ENCODE results near the gene PPT1. TPM values are rescaled to one million over a fixed set of nuclear protein-coding genes. Genes with fewer than 3 reads are reported as not detected.

Gene PPT1
- total RNA-seq, 1 donor from 2014 or later: 110 TPM

- H3K9me3 Mint-ChIP-seq: no peaks in the 10 kb centered on the region
- TF ChIP-seq EZH2 (IDR thresholded peaks at IDR 0.05) (no peak), CTCF (IDR thresholded peaks at IDR 0.05) (no peak), EZH2phosphoT487 (IDR thresholded peaks at IDR 0.05) (no peak)
Observed at GRCh38 chr1:40094466-40095110, 2.5 kb downstream of the PPT1 start.

DNA sequence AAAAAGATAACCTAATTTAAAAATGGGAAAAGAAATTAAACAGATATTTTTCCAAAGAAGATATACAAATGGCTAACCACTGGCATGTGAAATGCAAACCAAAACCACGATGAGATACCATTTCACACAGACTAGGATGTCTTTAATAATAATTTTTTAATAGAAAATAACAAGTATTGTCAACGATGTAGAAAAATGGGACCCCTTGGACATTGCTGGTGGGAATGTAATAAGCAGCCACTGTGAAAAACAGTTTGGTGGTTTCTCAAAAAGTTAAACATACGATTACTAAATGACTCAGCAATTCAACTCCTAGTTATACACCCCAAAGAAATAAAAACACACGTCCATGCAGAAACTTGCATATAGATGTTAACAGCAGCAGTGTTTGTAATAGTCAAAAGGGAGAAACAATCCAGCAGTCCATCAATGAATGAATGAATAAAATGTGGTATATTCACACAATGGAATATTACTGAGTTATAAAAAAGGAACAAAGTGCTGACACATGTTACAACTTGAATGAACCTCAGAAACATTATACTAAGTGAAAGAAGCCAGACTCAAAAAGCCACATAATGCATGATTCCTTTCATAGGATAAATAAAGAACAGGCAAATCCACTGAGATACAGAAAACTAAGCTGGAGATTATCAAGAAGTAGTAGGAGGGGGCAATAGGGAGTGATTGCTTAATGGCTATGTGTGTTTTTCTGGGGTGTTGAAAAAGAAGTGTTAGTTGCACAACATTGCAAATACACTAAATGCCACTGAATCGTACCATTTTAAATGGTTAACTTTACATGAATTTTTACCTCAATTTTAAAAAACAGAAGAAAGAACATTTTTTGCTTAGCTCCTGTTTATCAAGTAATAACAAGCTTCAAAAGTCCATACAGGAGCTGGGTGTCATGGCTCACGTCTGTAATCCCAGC lies 4.1 kb downstream of the PPT1 start:
- Mint-ChIP-seq H3K36me3 (peaks cover 10% of the 10 kb centered on the region), H3K9me3 (no peaks in the 10 kb centered on the region), H3K4me3 (no peak overlapping the region), H3K4me1 (peaks cover 17% of the 10 kb centered on the region), H3K27ac (no peak overlapping the region), H3K27me3 (ENCODE audit: insufficient read depth, low read depth) (no peaks in the 10 kb centered on the region)
- Histone ChIP-seq H3K9ac (no peak overlapping the region), H3K36me3 (peaks cover 19% of the 10 kb centered on the region), H3K27me3 (no peaks in the 10 kb centered on the region), H4K20me1 (ENCODE audit: low read depth) (no peaks in the 10 kb centered on the region), H3K4me1 (peaks cover 7% of the 10 kb centered on the region), H2AFZ (replicated peaks) (no peak overlapping the region), H3K4me2 (no peak overlapping the region), H3F3A (ENCODE audit: low read depth) (no peaks in the 10 kb centered on the region), H3K27ac (no peak overlapping the region), H3K9me3 (ENCODE audit: low read depth) (no peaks in the 10 kb centered on the region), H3K79me2 (ENCODE audit: low read depth) (peaks cover 30% of the 10 kb centered on the region), H3K4me3 (no peak overlapping the region)
- no peak for DNase-seq (ENCODE audit: low spot score)
- TF ChIP-seq EZH2phosphoT487 (IDR thresholded peaks at IDR 0.05): no peak
- no peak for TF ChIP-seq EZH2 (IDR thresholded peaks at IDR 0.05)
- TF ChIP-seq CTCF (IDR thresholded peaks at IDR 0.05): no peak

More at GRCh38 chr1:40094466-40095110, 2.5 kb downstream of the PPT1 start:
- Histone ChIP-seq H3K4me2 (no peak overlapping the region), H3K9me3 (ENCODE audit: low read depth) (no peaks in the 10 kb centered on the region), H3F3A (ENCODE audit: low read depth) (no peaks in the 10 kb centered on the region), H3K79me2 (ENCODE audit: low read depth) (peaks cover 30% of the 10 kb centered on the region), H4K20me1 (ENCODE audit: low read depth) (no peaks in the 10 kb centered on the region), H3K36me3 (peaks cover 13% of the 10 kb centered on the region), H3K4me1 (peaks cover 7% of the 10 kb centered on the region), H2AFZ (replicated peaks) (no peak overlapping the region), H3K27me3 (no peaks in the 10 kb centered on the region), H3K9ac (no peak overlapping the region), H3K27ac (no peak overlapping the region), H3K4me3 (no peak overlapping the region)
- Mint-ChIP-seq H3K4me3 (no peak overlapping the region), H3K36me3 (peaks cover 3% of the 10 kb centered on the region), H3K27me3 (ENCODE audit: insufficient read depth, low read depth) (no peaks in the 10 kb centered on the region), H3K27ac (no peak overlapping the region), H3K4me1 (peaks cover 17% of the 10 kb centered on the region)
- DNase-seq (ENCODE audit: low spot score): no peak

DNA sequence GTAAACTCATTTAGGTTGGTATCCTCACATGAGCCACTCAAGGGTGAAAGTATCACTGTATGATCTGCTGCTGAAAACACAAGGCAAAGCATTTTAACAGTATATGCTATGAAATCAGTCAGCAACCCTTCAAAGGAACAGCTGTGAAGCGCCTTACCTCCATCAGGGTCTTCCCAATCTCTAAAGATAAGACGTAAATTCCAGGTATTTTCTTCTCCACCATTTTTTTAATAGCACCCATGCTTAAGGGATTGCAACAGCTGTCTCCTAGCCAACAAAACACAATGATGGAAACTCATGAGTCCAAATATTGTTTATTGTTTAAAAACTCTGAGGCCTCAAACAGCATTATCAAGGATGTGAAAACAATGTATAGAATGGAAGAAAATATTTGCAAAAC lies 4.8 kb downstream of the PPT1 start:
- H4K20me1 ChIP-seq (ENCODE audit: low read depth): no peaks in the 10 kb centered on the region

More for the DNA sequence above, 4.8 kb downstream of the PPT1 start:
- no peak for TF ChIP-seq CTCF (IDR thresholded peaks at IDR 0.05)
- no peak for TF ChIP-seq EZH2phosphoT487 (IDR thresholded peaks at IDR 0.05)
- TF ChIP-seq EZH2 (IDR thresholded peaks at IDR 0.05): no peak
- H3K9me3 ChIP-seq (ENCODE audit: low read depth): no peaks in the 10 kb centered on the region
- peaks cover 7% of the 10 kb centered on the region for H3K4me1 ChIP-seq
- H3K9ac ChIP-seq: no peak overlapping the region
- H3K27ac ChIP-seq: no peak overlapping the region
- H3K4me2 ChIP-seq: no peak overlapping the region
- peaks cover 30% of the 10 kb centered on the region for H3K79me2 ChIP-seq (ENCODE audit: low read depth)
- no peaks in the 10 kb centered on the region for H3K27me3 ChIP-seq
- Mint-ChIP-seq H3K27ac (no peak overlapping the region), H3K27me3 (ENCODE audit: insufficient read depth, low read depth) (no peaks in the 10 kb centered on the region), H3K4me1 (peaks cover 11% of the 10 kb centered on the region), H3K9me3 (no peaks in the 10 kb centered on the region), H3K36me3 (peaks cover 10% of the 10 kb centered on the region), H3K4me3 (no peak overlapping the region)
- no peaks in the 10 kb centered on the region for H3F3A ChIP-seq (ENCODE audit: low read depth)
- no peak overlapping the region for H3K4me3 ChIP-seq
- H2AFZ ChIP-seq (replicated peaks): no peak overlapping the region
- no peak for DNase-seq (ENCODE audit: low spot score)
- peaks cover 19% of the 10 kb centered on the region for H3K36me3 ChIP-seq

All from neural progenitor cell (in vitro differentiated cells).